ENCODE data around the gene KIAA1143. TPM values are rescaled to one million over a fixed set of nuclear protein-coding genes. Genes with fewer than 3 reads are reported as not detected.
A peak's percentile ranks its signal among the peaks of the same experiment; 100 is the strongest.

Gene KIAA1143
- total and polyA plus RNA-seq, 9 of the 15 experiments (the other 6 are each of a cell fraction or from before 2014, with no cell fraction given) = 25.6 to 72.0 (median 42.2) TPM

GRCh38 chr3:44803298-44803697 is 41.9 kb upstream of the KIAA1143 start (continued):
- TF ChIP-seq MBD1 (CRISPR knock-in tag; IDR thresholded peaks at IDR 0.05) (no peak), MAFK (IDR thresholded peaks at IDR 0.05; ENCODE audit: low read length) (no peak), ZNF518B (CRISPR knock-in tag; IDR thresholded peaks at IDR 0.05) (no peak), ZNF707 (CRISPR knock-in tag; conservative IDR thresholded peaks at IDR 0.05) (no peak), TCF7L2 (IDR thresholded peaks at IDR 0.05; ENCODE audit: low read depth, low read length) (no peak)

DNA sequence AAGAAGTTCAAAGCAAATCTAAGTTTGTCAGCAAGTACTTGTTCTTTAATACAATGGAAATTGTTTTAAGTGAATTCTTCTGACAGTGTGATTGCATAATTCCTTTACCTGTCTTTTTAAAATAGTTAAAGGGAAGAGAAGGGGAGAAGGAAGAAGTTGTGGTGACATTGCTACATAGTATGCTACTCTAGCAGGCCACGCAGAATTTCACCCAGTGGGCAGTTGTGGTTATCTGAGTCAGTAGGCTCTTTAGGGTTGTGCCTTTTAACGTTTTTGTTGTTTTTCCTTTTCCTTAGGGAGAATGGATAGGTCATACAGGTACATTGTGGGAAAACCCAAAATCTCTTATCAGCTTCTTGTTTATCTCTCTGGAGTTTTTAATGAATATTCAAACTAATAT is 40.6 kb upstream of the KIAA1143 start:
- 63% methylated on average over 2 of the region's 2 CpGs for WGBS (ENCODE audit: insufficient coverage, low coverage, missing lambda C conversion rate)
- ATAC-seq = no peak
- ChIA-PET POLR2A (no interaction called here), CTCF (ENCODE audit: low intra/inter-chr PET ratio) (no interaction called here)
- peaks cover 88% of the 10 kb centered on the region for H3K36me3 ChIP-seq (ENCODE audit: control insufficient read depth, insufficient read depth, low read length)
- H3K4me3 ChIP-seq = no peak overlapping the region
- no TSS peak for BruUV-seq (replicated peaks)
- in situ Hi-C loops (cut with MboI) (no loop called here), intact Hi-C loops (cut with micrococcal nuclease) (no loop called here)
- no peaks in the 10 kb centered on the region for H4K20me1 ChIP-seq (replicated peaks; ENCODE audit: control insufficient read depth, insufficient read depth, low read length)
- no peak overlapping the region for H3K4me2 ChIP-seq (ENCODE audit: insufficient read depth, low read length)
- no peak overlapping the region for H2AFZ ChIP-seq (ENCODE audit: low read depth, low read length)
- FAIRE-seq = no peak
- H3K27ac ChIP-seq (ENCODE audit: extremely low read depth, low read depth, low read length) = no peak overlapping the region
- no peaks in the 10 kb centered on the region for H3K9me1 ChIP-seq (ENCODE audit: control insufficient read depth, insufficient read depth, low read length)
- no peaks in the 10 kb centered on the region for H3K79me2 ChIP-seq (ENCODE audit: control insufficient read depth, insufficient read depth, low read length)
- no peak overlapping the region for H3K9ac ChIP-seq (ENCODE audit: insufficient read depth in 1 of 2, low read depth in 2 of 2, low read length in 2 of 2)
- TF ChIP-seq CEBPB (tag; IDR thresholded peaks at IDR 0.05) = peak; percentile 52
- TF ChIP-seq MITF (IDR thresholded peaks at IDR 0.05) = no peak
- TF ChIP-seq CEBPG (CRISPR knock-in tag; IDR thresholded peaks at IDR 0.05) = no peak
- TF ChIP-seq CEBPG (tag; conservative IDR thresholded peaks at IDR 0.05 in 1 of 2, IDR thresholded peaks at IDR 0.05 in 1 of 2) = peak in 1 of 2 experiments; percentile 46; a peak in 2 of 4 replicates
- no peaks in the 10 kb centered on the region for H3K27me3 ChIP-seq (ENCODE audit: control insufficient read depth in 2 of 2, insufficient read depth in 2 of 2, low read length in 2 of 2)
- no peaks in the 10 kb centered on the region for H3K9me3 ChIP-seq (replicated peaks; ENCODE audit: control insufficient read depth, insufficient read depth, low read depth, low read length)
- DNase-seq (ENCODE audit: extremely low read depth in 1 of 4, low spot score in 3 of 4) = no peak
- H3K4me1 ChIP-seq (replicated peaks in 1 of 2; ENCODE audit: control insufficient read depth in 2 of 2, insufficient read depth in 2 of 2, low read length in 2 of 2) = no peaks in the 10 kb centered on the region

All from K562 (cell line).